GM12873 (cell line): Measurements from ENCODE around the gene LIME1.

Source experiments
- CTCF ChIP-seq: IDR thresholded peaks from 2 replicates; pipeline ENCODE4 v1.5.1; 2012; ENCODE audit warnings: low read depth, mild to moderate bottlenecking, moderate library complexity, low read length, control low read depth; ENCODE audit not compliant: insufficient read depth; ENCODE audit errors: missing control alignments

LIME1 gene

DNA sequence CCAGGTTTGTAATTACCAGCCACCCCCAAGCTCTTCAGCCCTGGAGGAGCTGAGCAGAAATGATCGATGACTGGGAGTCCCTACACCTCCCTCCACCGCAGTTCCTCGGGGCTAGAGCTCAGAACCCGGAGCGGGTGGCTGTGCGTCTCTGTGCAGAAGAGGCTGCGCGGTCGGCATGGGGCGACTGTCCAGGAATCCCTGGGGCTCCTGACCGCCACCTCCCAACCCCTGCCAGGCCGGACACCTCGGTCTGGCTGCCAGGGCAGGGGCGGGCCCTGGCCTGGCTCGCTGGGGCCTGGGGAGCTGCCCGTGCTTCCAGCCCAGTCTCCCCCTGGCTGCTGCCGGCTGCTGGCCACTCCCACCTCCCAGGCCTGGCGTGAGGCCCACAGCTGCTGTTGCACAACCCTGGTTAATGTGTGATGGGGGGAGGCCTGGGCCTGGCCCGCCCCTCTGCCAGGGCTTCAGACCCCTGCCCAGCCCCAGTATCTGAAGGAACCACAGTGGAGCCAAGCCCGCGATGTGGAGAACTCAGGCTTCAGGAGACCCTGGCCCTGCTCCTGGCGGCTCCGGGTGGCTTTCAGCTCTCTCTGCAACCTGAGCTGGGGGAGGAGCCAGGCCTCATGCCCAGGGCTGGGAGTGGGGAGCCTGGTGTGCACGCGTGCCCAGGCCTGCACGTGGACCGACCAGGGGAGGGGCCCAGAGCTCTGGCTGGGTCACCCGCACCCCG, 4.3 kb downstream of the LIME1 start:
- no peak for TF ChIP-seq CTCF

- TF ChIP-seq CTCF = no peak
Observed at GRCh38 chr20:63741354-63741675, 4.9 kb downstream of the LIME1 start.

- TF ChIP-seq CTCF = no peak
Observed at GRCh38 chr20:63741676-63742380, 5.4 kb downstream of the LIME1 start.

DNA sequence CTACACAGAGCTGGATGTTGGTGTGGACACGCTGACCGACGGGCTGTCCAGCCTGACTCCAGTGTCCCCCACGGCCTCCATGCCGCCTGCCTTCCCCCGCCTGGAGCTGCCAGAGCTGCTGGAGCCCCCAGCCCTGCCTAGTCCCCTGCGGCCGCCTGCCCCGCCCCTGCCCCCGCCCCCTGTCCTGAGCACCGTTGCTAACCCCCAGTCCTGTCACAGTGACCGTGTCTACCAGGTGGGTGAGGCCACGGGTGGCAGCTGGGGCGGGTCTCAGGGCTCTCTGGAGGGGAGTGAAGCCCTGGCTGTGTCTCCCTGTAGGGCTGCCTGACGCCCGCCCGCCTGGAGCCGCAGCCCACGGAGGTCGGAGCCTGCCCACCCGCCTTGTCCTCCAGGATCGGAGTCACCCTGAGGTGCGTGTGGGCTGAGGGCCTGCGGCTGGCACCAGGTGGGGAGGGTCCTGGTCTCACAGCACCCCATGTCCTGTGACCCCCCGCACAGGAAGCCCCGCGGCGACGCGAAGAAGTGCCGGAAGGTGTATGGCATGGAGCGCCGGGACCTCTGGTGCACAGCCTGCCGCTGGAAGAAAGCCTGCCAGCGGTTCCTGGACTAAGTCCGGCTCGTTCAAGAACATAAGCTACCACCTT, 6.0 kb downstream of the LIME1 start:
- no peak for TF ChIP-seq CTCF

- no peak for TF ChIP-seq CTCF
Observed at GRCh38 chr20:63743210-63743970, 6.9 kb downstream of the LIME1 start.

DNA sequence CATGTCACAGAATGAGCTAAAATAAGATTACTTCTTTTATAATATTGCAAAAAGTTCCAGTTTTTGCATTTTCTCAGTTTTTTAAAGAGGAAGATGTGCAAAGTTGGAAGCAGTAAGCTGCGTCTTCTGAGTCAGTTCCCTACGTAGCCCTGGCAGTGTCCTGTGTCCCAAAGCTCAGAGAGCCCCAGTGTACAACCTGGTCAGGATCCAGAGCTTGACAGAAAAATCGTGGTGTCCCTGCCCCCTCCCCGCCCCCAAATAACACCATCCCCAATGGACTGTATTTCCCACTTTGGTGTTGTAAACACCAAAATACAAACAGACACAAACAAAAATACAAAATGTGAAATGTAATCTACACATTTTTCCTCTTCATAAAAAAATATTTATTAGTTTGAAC, 7.7 kb downstream of the LIME1 start:
- TF ChIP-seq CTCF = no peak
